Head of caudate nucleus (tissue), 42 donors: Measurements from ENCODE around the gene ALKBH5.

Experiments used
- DNase-seq, 42 donors: peaks; one replicate each; pipeline versions ENCODE4 v3.0.0 to v3.0.0-alpha.2; 2020 to 2021; ENCODE audit warnings: mixed read lengths in 7 of 42
- intact Hi-C: fragments of 100-400 bp; cut with DNase I; formaldehyde crosslinking; loops from one replicate; pipeline ENCODE4 v1.15.0; 2022

The ALKBH5 gene

GRCh38 chr17:18156171-18156975 is 27.3 kb upstream of the ALKBH5 start:
- DNase-seq = no peak
- intact Hi-C loops = no loop called here

- no peak for DNase-seq
Observed at GRCh38 chr17:18156976-18157280, 26.7 kb upstream of the ALKBH5 start.

GRCh38 chr17:18157354-18157985 is 26.2 kb upstream of the ALKBH5 start:
- intact Hi-C loops = no loop called here
- no peak for DNase-seq

More at GRCh38 chr17:18156976-18157280, 26.7 kb upstream of the ALKBH5 start:
- intact Hi-C loops = no loop called here

GRCh38 chr17:18158022-18158600 is 25.5 kb upstream of the ALKBH5 start:
- DNase-seq = peak; percentile 44 to 88 (median 74)
- intact Hi-C loops = no loop called here

GRCh38 chr17:18159551-18160120 is 24.0 kb upstream of the ALKBH5 start:
- no peak for DNase-seq
- intact Hi-C loops = no loop called here

- DNase-seq = no peak
- intact Hi-C loops = no loop called here
Observed at GRCh38 chr17:18160128-18160856, 23.3 kb upstream of the ALKBH5 start.

GRCh38 chr17:18161207-18162145 is 22.2 kb upstream of the ALKBH5 start:
- peak in 16 of 42 donors; percentile 11 to 63 (median 26) for DNase-seq
- intact Hi-C loops = no loop called here

- DNase-seq = no peak
- intact Hi-C loops = no loop called here
Observed at GRCh38 chr17:18163547-18163946, 20.1 kb upstream of the ALKBH5 start.

- DNase-seq = no peak
- intact Hi-C loops = no loop called here
Observed at GRCh38 chr17:18166894-18167293, 16.7 kb upstream of the ALKBH5 start.

- intact Hi-C loops = no loop called here
- DNase-seq = no peak
Observed at GRCh38 chr17:18167421-18167820, 16.2 kb upstream of the ALKBH5 start.

GRCh38 chr17:18172531-18173278 is 10.9 kb upstream of the ALKBH5 start:
- no peak for DNase-seq
- intact Hi-C loops = no loop called here

- intact Hi-C loops = no loop called here
Observed at GRCh38 chr17:18173740-18174139, 9.9 kb upstream of the ALKBH5 start.

GRCh38 chr17:18176176-18176575 is 7.5 kb upstream of the ALKBH5 start:
- intact Hi-C loops = no loop called here
- peak in 21 of 42 donors; percentile 12 to 59 (median 42) for DNase-seq

More at GRCh38 chr17:18173740-18174139, 9.9 kb upstream of the ALKBH5 start:
- DNase-seq = no peak

GRCh38 chr17:18177133-18177532 is 6.5 kb upstream of the ALKBH5 start:
- intact Hi-C loops = no loop called here

GRCh38 chr17:18177722-18178121 is 5.9 kb upstream of the ALKBH5 start:
- intact Hi-C loops = no loop called here
- DNase-seq = no peak

More at GRCh38 chr17:18177133-18177532, 6.5 kb upstream of the ALKBH5 start:
- DNase-seq = no peak

GRCh38 chr17:18179196-18179595 is 4.4 kb upstream of the ALKBH5 start:
- no peak for DNase-seq
- intact Hi-C loops = no loop called here

GRCh38 chr17:18179804-18180203 is 3.8 kb upstream of the ALKBH5 start:
- DNase-seq = peak in 3 of 42 donors; percentile 33 to 57 (median 47)
- intact Hi-C loops = loop anchor here (10.0 kb wide), 1 partner anchor 135 kb away; the partner anchor contains the start of genes SMCR8 and TOP3A
